Adrenal gland (tissue), 12 donors: Measurements from ENCODE around the gene HIPK2. TPM values are rescaled to one million over a fixed set of nuclear protein-coding genes. Genes with fewer than 3 reads are reported as not detected.

Experiments used
- DNase-seq, 7 donors: peaks; one replicate each; pipeline ENCODE4 v3.0.0-alpha.2; 2019 to 2020
- H3K27ac ChIP-seq, 5 donors: fragments of 200-600 bp; sonication (generic) in 4 of 5; 1 replicate in 3 of 5; 2 replicates in 2 of 5; pipeline versions ENCODE4 v1.5.1 to v1.8.0; 2016 to 2020; ENCODE audit warnings: mild to moderate bottlenecking in 1 of 5
- H3K27me3 ChIP-seq: fragments of 200-600 bp; 2 replicates; pipeline ENCODE4 v1.8.0; 2021
- H3K36me3 ChIP-seq, 2 donors: fragments of 200-600 bp; replicated peaks in 1 of 2; 1 replicate in 1 of 2; 2 replicates in 1 of 2; pipeline versions ENCODE4 v1.5.1 to v1.8.0; 2018 to 2022
- H3K4me1 ChIP-seq, 2 donors: fragments of 200-600 bp; replicated peaks in 1 of 2; 1 replicate in 1 of 2; 2 replicates in 1 of 2; pipeline versions ENCODE4 v1.5.1 to v1.8.0; 2018 to 2021
- H3K4me3 ChIP-seq, 4 donors: fragments of 200-600 bp; sonication (generic) in 3 of 4; one replicate each; pipeline ENCODE4 v1.5.1; 2016 to 2018
- H3K9me3 ChIP-seq, 3 donors: fragments of 200-600 bp; sonication (generic) in 1 of 3; replicated peaks in 1 of 3; 1 replicate in 2 of 3; 2 replicates in 1 of 3; pipeline versions ENCODE4 v1.5.1 to v1.8.0; 2016 to 2021
- CTCF ChIP-seq, 6 experiments: fragments of 450-650 bp in 4 of 6; fragments of 200-600 bp in 2 of 6; sonication (generic) in 1 of 6; IDR thresholded peaks; 1 replicate in 5 of 6; 2 replicates in 1 of 6; pipeline versions ENCODE4 v1.5.1 to v1.8.0; 2016 to 2021; ENCODE audit warnings: antibody characterized with exemption in 6 of 6, mild to moderate bottlenecking in 2 of 6, moderate library complexity in 1 of 6
- POLR2A ChIP-seq, 2 donors: fragments of 450-650 bp; IDR thresholded peaks; one replicate each; pipeline ENCODE4 v1.6.1; 2017; ENCODE audit warnings: antibody characterized with exemption in 2 of 2, mild to moderate bottlenecking in 2 of 2, moderate library complexity in 1 of 2
- WGBS, 4 donors: extraction: QIAGEN DNeasy Blood & Tissue Kit in 2 of 4; methylation state at CpG; one replicate each; pipeline versions ENCODE4 v1.1.5 to v1.1.7; 2013 to 2017; 5-methylcytosine and 5-hydroxymethylcytosine counted together
- intact Hi-C, 2 donors: fragments of 100-400 bp; cut with DNase I; formaldehyde crosslinking; loops; one replicate each; pipeline versions ENCODE4 v1.14.1 to v1.15.0; 2022 to 2023
- polyA plus RNA-seq, 3 donors: library from polyadenylated mRNA; stranded (reverse); fragments of 200-250 nt in 2 of 3; fragments of 350-450 nt in 1 of 3; fragmentation: Illumina TruSeq in 1 of 3; extraction: RNeasy Lipid Tissue Mini Kit (QIAGEN cat#74804) in 1 of 3; gene quantifications; one replicate each; pipeline ENCODE4 v1.2.3, GENCODE V29; 2013 to 2014
- total RNA-seq, 9 donors: library from RNA; depleted of rRNA in 4 of 9; stranded (reverse); fragments of >200 nt in 4 of 9; fragments of 120-200 nt in 1 of 9; fragmentation: NEBNext Ultra II Directional in 1 of 9; extraction: Animal tissue kit (Norgen Biotek cat#: 25700) in 1 of 9; gene quantifications; one replicate each; pipeline versions ENCODE4 v1.1.0 to v1.2.4, GENCODE V29; 2013 to 2023
- donor health status: healthy with polysubstance abuse.
- donor health status: Bipolar disorder and iron deficiency.
- donor health status: DM: yes; HTN: yes; CAD: no.
- donor health status: DM: no; HTN: no; CAD: no.
- donor health status: DM: no; HTN: no; CAD: no.
- donor health status: DM: yes; HTN: yes; CAD: no.

Gene HIPK2
- total and polyA plus RNA-seq, 12 donors = 4.7 to 82.4 (median 49.8) TPM

DNA sequence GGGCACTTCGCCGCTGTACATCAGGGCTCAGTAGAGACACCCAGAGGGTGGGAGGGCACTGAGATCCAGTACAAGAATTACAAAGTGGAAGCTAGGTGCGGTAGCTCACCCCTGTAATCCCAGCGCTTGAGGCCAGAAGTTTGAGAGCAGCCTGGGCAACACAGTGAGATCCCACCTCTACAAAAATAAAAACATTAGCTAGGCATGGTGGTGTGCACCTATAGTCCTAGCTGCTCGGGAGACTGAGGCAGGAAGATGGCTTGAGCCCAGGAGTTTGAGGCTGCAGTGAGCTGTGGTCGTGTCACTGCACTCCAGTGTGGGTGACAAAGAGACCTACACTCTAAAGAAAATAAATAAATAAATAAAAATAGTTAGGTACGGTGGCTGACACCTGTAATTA is 190.3 kb downstream of the HIPK2 start:
- Histone ChIP-seq H3K9me3 (no peaks in the 10 kb centered on the region), H3K27me3 (no peaks in the 10 kb centered on the region), H3K4me3 (no peak overlapping the region), H3K27ac (no peak overlapping the region), H3K4me1 (peaks cover 0 to 4% of the 10 kb centered on the region in 2 donors), H3K36me3 (peaks cover 0 to 49% of the 10 kb centered on the region in 2 donors)
- intact Hi-C loops = no loop called here
- no peak for DNase-seq
- TF ChIP-seq CTCF (IDR thresholded peaks at IDR 0.05) (no peak), POLR2A (IDR thresholded peaks at IDR 0.05) (no peak)
- WGBS, 4 donors = 94 to 97% (median 95%) methylated on average over 7 of the region's 7 CpGs

DNA sequence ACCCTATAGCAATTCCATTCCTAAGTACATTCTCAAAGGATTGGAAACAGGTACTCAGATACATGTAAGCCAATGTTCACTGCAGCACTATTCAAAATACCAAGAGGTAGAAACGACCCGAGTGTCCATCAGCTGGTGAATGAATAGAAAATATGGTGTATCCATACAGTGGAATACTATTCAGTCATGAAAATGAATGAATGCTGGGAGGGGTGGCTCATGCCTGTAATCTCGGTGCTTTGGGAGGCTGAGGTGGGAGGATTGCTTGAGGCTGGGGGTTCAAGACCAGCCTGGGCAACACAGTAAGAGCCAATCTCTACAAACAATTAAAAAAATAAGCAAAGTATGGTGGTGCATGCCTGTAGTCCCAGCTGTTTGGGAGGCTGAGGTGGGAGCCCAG is 191.5 kb downstream of the HIPK2 start:
- 92 to 96% (median 95%) methylated on average over 3 of the region's 3 CpGs for WGBS, 4 donors
- no peak overlapping the region for H3K4me3 ChIP-seq
- peaks cover 0 to 4% of the 10 kb centered on the region in 2 donors for H3K4me1 ChIP-seq
- intact Hi-C loops = no loop called here
- DNase-seq = no peak
- TF ChIP-seq CTCF (IDR thresholded peaks at IDR 0.05) = no peak
- TF ChIP-seq POLR2A (IDR thresholded peaks at IDR 0.05) = no peak
- no peaks in the 10 kb centered on the region for H3K9me3 ChIP-seq
- H3K27ac ChIP-seq = no peak overlapping the region
- H3K27me3 ChIP-seq = no peaks in the 10 kb centered on the region
- peaks cover 0 to 56% of the 10 kb centered on the region in 2 donors for H3K36me3 ChIP-seq

- H3K4me3 ChIP-seq = no peak overlapping the region
- peaks cover 0 to 62% of the 10 kb centered on the region in 2 donors for H3K36me3 ChIP-seq
- DNase-seq = no peak
- no peak for TF ChIP-seq POLR2A (IDR thresholded peaks at IDR 0.05)
- no peak overlapping the region for H3K27ac ChIP-seq
- WGBS, 4 donors = 50 to 83% (median 75%) methylated on average over 2 to 5 of the region's 5 CpGs
- intact Hi-C loops = no loop called here
- no peaks in the 10 kb centered on the region for H3K9me3 ChIP-seq
- no peaks in the 10 kb centered on the region for H3K27me3 ChIP-seq
- peaks cover 0 to 4% of the 10 kb centered on the region in 2 donors for H3K4me1 ChIP-seq
Measured at GRCh38 chr7:139585042-139585441, 192.8 kb downstream of the HIPK2 start.

DNA sequence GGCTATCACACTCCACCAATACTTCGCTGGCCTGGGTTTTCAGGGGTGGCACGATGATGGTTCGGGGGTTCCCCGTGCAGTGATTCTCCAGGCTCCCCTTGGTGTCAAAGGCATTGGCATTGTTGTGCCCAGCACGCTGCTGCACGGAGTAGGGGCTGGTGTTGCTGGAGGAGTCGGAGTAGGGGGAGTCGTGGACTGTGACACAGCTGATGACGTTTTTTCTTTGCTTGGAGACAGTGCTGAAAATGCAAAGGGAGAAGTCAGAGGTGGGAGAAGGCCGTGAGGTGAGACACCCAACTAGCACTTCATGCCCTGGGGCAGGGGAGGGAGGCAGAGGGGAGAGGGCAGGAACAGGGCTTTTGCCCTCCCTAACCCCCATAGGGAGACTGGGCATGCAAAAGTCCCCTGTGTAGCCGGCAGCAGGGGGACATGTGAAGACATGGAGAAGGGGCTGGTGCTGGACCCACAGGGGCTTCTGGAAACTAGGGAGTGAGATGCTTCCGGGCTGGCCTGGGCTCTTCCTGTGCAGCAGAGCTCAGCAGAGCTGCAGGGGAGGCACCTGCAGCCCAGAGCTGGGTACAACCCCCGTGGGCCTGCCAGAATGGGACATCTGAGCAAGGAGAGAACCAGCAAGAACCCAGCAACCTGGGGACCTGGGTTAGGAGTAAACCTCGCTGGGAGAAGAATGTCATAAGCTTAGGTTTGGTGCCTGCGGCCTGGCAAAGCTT is 193.8 kb downstream of the HIPK2 start:
- TF ChIP-seq POLR2A (IDR thresholded peaks at IDR 0.05) (no peak), CTCF (IDR thresholded peaks at IDR 0.05) (no peak)
- WGBS, 4 donors = 92 to 94% (median 94%) methylated on average over 12 to 15 of the region's 15 CpGs
- intact Hi-C loops = no loop called here
- H3K9me3 ChIP-seq = no peaks in the 10 kb centered on the region
- peaks cover 0 to 2% of the 10 kb centered on the region in 2 donors for H3K4me1 ChIP-seq
- no peak overlapping the region for H3K27ac ChIP-seq
- H3K27me3 ChIP-seq = no peaks in the 10 kb centered on the region
- H3K4me3 ChIP-seq = no peak overlapping the region
- DNase-seq = peak in 1 of 7 donors; percentile 29
- H3K36me3 ChIP-seq = peaks cover 0 to 67% of the 10 kb centered on the region in 2 donors

GRCh38 chr7:139582671-139583155 is 195.1 kb downstream of the HIPK2 start:
- Histone ChIP-seq H3K27me3 (no peaks in the 10 kb centered on the region), H3K27ac (no peak overlapping the region), H3K9me3 (no peaks in the 10 kb centered on the region), H3K4me1 (no peaks in the 10 kb centered on the region), H3K4me3 (no peak overlapping the region), H3K36me3 (peaks cover 0 to 70% of the 10 kb centered on the region in 2 donors)
- peak in 1 of 7 donors; percentile 31 for DNase-seq
- intact Hi-C loops = no loop called here
- 89 to 94% (median 91%) methylated on average over 7 to 14 of the region's 14 CpGs for WGBS, 4 donors
- no peak for TF ChIP-seq POLR2A (IDR thresholded peaks at IDR 0.05)
- no peak for TF ChIP-seq CTCF (IDR thresholded peaks at IDR 0.05)
